Brain microvascular endothelial cell (primary cell): ENCODE results near the gene GLCCI1.

ENCODE experiments used
- DNase-seq: peaks from one replicate; pipeline ENCODE4 v3.0.0-alpha.2; 2020
- H3K27ac ChIP-seq: fragments of 250-450 bp; sonication (Bioruptor Pico); 2 replicates; pipeline ENCODE4 v1.5.1; 2020; ENCODE audit warnings: mild to moderate bottlenecking, moderate library complexity
- H3K27me3 ChIP-seq: fragments of 250-450 bp; sonication (Bioruptor Pico); replicated peaks from 2 replicates; pipeline ENCODE4 v1.5.1; 2020; ENCODE audit warnings: mild to moderate bottlenecking
- H3K36me3 ChIP-seq: fragments of 250-450 bp; sonication (Bioruptor Pico); replicated peaks from 2 replicates; pipeline ENCODE4 v1.5.1; 2020; ENCODE audit warnings: mild to moderate bottlenecking
- H3K4me3 ChIP-seq: 2 replicates; pipeline ENCODE4 v1.5.1; 2011; ENCODE audit warnings: low read depth, mild to moderate bottlenecking, control low read depth, low read length, moderate library complexity
- CTCF ChIP-seq: IDR thresholded peaks from 2 replicates; pipeline ENCODE4 v1.5.1; 2011; ENCODE audit warnings: low read depth, mild to moderate bottlenecking, moderate library complexity, low read length, control low read depth, inconsistent platforms; ENCODE audit errors: missing control alignments
- in situ Hi-C: cut with HindIII; loops from 2 replicates; pipeline ENCODE4 v1.10.0; 2017; ENCODE audit warnings: low sequenced_read_pairs, low pct_ligation_motif_present

Gene GLCCI1

DNA sequence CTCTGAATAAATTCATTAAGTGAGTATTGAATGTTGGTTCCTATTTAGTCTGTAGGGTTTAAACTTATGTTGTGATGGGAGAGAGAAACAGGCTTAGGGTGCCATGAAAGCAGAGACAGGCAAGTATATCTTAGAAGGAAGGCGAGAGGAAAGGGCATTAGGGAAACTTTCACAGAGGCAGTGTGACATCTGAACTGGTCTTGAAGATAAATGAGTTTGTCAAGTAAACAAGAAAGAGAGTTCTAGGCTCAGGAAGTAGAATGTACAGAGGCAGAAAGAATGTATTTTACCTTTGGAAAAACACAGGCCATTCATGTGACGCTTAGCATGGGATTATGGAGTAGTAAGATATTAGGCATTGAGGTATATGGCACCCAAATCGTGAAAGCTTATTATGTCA is 34.5 kb downstream of the GLCCI1 start:
- Histone ChIP-seq H3K36me3 (no peaks in the 10 kb centered on the region), H3K4me3 (no peak overlapping the region), H3K27me3 (no peaks in the 10 kb centered on the region), H3K27ac (no peak overlapping the region)
- in situ Hi-C loops: no loop called here
- TF ChIP-seq CTCF: no peak
- no peak for DNase-seq

DNA sequence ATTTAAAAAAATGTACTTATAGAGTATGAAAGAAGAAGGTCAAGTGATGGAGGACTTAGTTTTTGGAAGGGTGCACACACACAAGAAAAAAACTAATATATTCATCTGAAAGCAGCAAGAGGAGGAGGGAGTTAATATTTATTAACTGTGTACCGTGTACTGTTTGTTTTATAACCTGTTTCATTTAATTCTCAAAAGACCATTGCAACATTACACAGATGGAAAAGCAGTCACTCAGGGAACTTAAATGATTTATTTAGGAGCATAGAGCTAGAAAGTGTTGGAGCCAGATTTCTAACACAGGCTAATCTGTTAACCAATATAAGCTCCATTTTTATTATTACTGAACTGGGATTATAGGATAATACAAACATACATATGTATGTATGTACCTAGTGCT is 36.7 kb downstream of the GLCCI1 start:
- TF ChIP-seq CTCF: no peak
- H3K27ac ChIP-seq: no peak overlapping the region
- H3K4me3 ChIP-seq: no peak overlapping the region
- H3K27me3 ChIP-seq: no peaks in the 10 kb centered on the region
- in situ Hi-C loops: no loop called here
- DNase-seq: no peak
- no peaks in the 10 kb centered on the region for H3K36me3 ChIP-seq

GRCh38 chr7:8014399-8014798 is 45.8 kb downstream of the GLCCI1 start:
- Histone ChIP-seq H3K36me3 (no peaks in the 10 kb centered on the region), H3K4me3 (no peak overlapping the region), H3K27ac (no peak overlapping the region), H3K27me3 (no peaks in the 10 kb centered on the region)
- no peak for DNase-seq
- in situ Hi-C loops: no loop called here
- TF ChIP-seq CTCF: no peak

- no peak for TF ChIP-seq CTCF
- H3K27me3 ChIP-seq: no peaks in the 10 kb centered on the region
- no peak overlapping the region for H3K4me3 ChIP-seq
- DNase-seq: no peak
- no peak overlapping the region for H3K27ac ChIP-seq
- in situ Hi-C loops: no loop called here
- H3K36me3 ChIP-seq: no peaks in the 10 kb centered on the region
Observed at GRCh38 chr7:8015100-8015745, 46.6 kb downstream of the GLCCI1 start.

DNA sequence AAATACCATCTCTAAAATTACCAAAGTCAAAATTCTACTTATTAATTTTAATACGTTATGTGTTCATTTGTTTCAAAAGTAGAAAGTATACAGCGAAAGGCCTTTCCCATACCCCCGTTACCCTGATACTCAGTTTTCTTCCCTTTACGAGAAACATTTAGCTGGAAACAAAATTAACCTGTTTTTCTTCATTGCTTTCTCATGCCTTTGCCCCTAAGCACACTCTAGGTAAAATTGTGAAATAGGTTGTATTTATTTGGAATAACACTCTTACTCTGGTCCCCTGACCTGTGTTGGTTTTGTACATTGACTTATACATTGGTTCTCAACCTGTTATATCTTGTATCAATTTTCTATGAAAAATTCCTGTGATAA is 47.1 kb downstream of the GLCCI1 start:
- in situ Hi-C loops: no loop called here
- H3K27me3 ChIP-seq: no peaks in the 10 kb centered on the region
- H3K27ac ChIP-seq: no peak overlapping the region
- no peaks in the 10 kb centered on the region for H3K36me3 ChIP-seq
- no peak for TF ChIP-seq CTCF
- no peak overlapping the region for H3K4me3 ChIP-seq
- DNase-seq: no peak

DNA sequence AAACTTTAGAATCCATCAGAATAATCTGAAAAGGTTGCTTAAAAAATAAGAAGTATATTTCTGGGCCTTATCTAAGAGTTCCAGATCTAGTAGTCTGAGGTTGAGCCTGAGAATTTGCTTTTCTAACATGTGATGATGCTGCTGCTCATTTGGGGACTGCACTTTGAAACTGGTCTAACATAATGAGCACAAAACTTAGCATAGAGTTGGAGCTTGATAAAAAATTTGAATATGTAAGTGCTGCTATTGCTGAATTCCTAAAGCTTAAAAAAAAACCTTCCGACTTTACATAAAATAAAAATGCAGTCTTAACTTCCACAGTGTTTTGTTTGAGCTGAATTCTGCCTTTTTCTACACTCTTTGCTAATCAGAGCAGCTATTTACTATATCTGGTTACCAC is 48.8 kb downstream of the GLCCI1 start:
- no peak overlapping the region for H3K27ac ChIP-seq
- no peaks in the 10 kb centered on the region for H3K36me3 ChIP-seq
- no peak for DNase-seq
- TF ChIP-seq CTCF: no peak
- no peak overlapping the region for H3K4me3 ChIP-seq
- H3K27me3 ChIP-seq: no peaks in the 10 kb centered on the region
- in situ Hi-C loops: no loop called here
